DOHH2 (cell line): ENCODE data around the gene SYVN1.

Experiments
- H3F3A ChIP-seq: fragments of 200-600 bp; sonication (generic), shearing (Covaris generic); 2 replicates; pipeline ENCODE4 v1.6.0; 2016; ENCODE audit warnings: antibody characterized with exemption, mild to moderate bottlenecking; ENCODE audit not compliant: control insufficient read depth, insufficient read depth
- H3K27ac ChIP-seq: fragments of 200-600 bp; sonication (generic); 2 replicates; pipeline ENCODE4 v1.5.1; 2014; ENCODE audit warnings: low read depth, mild to moderate bottlenecking, low read length, moderate library complexity
- H3K27me3 ChIP-seq: fragments of 200-600 bp; sonication (generic); 2 replicates; pipeline ENCODE4 v1.6.1; 2014; ENCODE audit warnings: mild to moderate bottlenecking, low read length, mixed read lengths; ENCODE audit not compliant: control insufficient read depth
- H3K36me3 ChIP-seq: fragments of 200-600 bp; sonication (generic); 2 replicates; pipeline ENCODE4 v1.6.1; 2014; ENCODE audit warnings: mild to moderate bottlenecking, low read length, moderate library complexity, mixed read lengths; ENCODE audit not compliant: control insufficient read depth
- H3K4me1 ChIP-seq: fragments of 200-600 bp; sonication (generic); 2 replicates; pipeline ENCODE4 v1.6.1; 2014; ENCODE audit warnings: mild to moderate bottlenecking, low read length, mixed read lengths; ENCODE audit not compliant: control insufficient read depth
- H3K4me2 ChIP-seq: fragments of 200-600 bp; sonication (generic); 2 replicates; pipeline ENCODE4 v1.6.0; 2014; ENCODE audit warnings: mild to moderate bottlenecking, low read length, moderate library complexity
- H3K4me3 ChIP-seq: fragments of 200-600 bp; sonication (generic); 2 replicates; pipeline ENCODE4 v1.5.1; 2014; ENCODE audit warnings: mild to moderate bottlenecking, low read length, mixed read lengths
- H3K79me2 ChIP-seq: fragments of 200-600 bp; sonication (generic); 2 replicates; pipeline ENCODE4 v1.6.1; 2014; ENCODE audit warnings: mild to moderate bottlenecking, low read length, mixed read lengths; ENCODE audit not compliant: control insufficient read depth
- H3K9me2 ChIP-seq: fragments of 200-600 bp; sonication (generic); replicated peaks from 2 replicates; pipeline ENCODE4 v1.6.1; 2014; ENCODE audit warnings: mild to moderate bottlenecking, low read length, mixed read lengths; ENCODE audit not compliant: control insufficient read depth
- H3K9me3 ChIP-seq: fragments of 200-600 bp; sonication (generic); 2 replicates; pipeline ENCODE4 v1.6.1; 2014; ENCODE audit warnings: antibody characterized with exemption, low read length, mixed read lengths; ENCODE audit not compliant: control insufficient read depth, insufficient read depth
- H4K20me1 ChIP-seq: fragments of 200-600 bp; sonication (generic); 2 replicates; pipeline ENCODE4 v1.6.0; 2014; ENCODE audit warnings: low read depth, mild to moderate bottlenecking, antibody characterized with exemption, low read length, moderate library complexity; ENCODE audit not compliant: control insufficient read depth, insufficient read depth
- CTCF ChIP-seq: fragments of 200-600 bp; sonication (generic); IDR thresholded peaks from one replicate; pipeline ENCODE4 v1.5.1; 2014; ENCODE audit warnings: antibody characterized with exemption, mild to moderate bottlenecking, low read depth, low read length; ENCODE audit not compliant: poor library complexity, severe bottlenecking
- EZH2phosphoT487 ChIP-seq: fragments of 200-600 bp; sonication (generic); IDR thresholded peaks from 2 replicates; pipeline ENCODE4 v1.6.1; 2017; ENCODE audit warnings: borderline replicate concordance, mild to moderate bottlenecking, antibody characterized with exemption, low read length, moderate library complexity, mixed read lengths

SYVN1 gene

GRCh38 chr11:65131417-65131776, 2.9 kb downstream of the SYVN1 start:
- H3K9me3 ChIP-seq: no peaks in the 10 kb centered on the region
- no peaks in the 10 kb centered on the region for H3K9me2 ChIP-seq
- peaks cover 52% of the 10 kb centered on the region for H3K4me1 ChIP-seq
- peak overlapping the region; percentile 99 for H3K4me3 ChIP-seq
- peak overlapping the region; percentile 99 for H3K4me2 ChIP-seq
- H3F3A ChIP-seq: peaks cover 66% of the 10 kb centered on the region
- no peaks in the 10 kb centered on the region for H3K27me3 ChIP-seq
- H3K79me2 ChIP-seq: peaks cover 58% of the 10 kb centered on the region
- peaks cover 23% of the 10 kb centered on the region; the same call in 1 of the 2 replicates for H4K20me1 ChIP-seq
- peak overlapping the region; percentile 100 for H3K27ac ChIP-seq
- no peak for TF ChIP-seq EZH2phosphoT487
- no peak for TF ChIP-seq CTCF
- peaks cover 77% of the 10 kb centered on the region for H3K36me3 ChIP-seq

GRCh38 chr11:65130631-65131416, 3.5 kb downstream of the SYVN1 start:
- Histone ChIP-seq H3K27ac (peak overlapping the region; percentile 100), H4K20me1 (peaks cover 23% of the 10 kb centered on the region; the same call in 1 of the 2 replicates), H3K27me3 (no peaks in the 10 kb centered on the region), H3K79me2 (peaks cover 54% of the 10 kb centered on the region), H3K9me2 (no peaks in the 10 kb centered on the region), H3K9me3 (no peaks in the 10 kb centered on the region), H3K4me1 (peaks cover 46% of the 10 kb centered on the region), H3K36me3 (peaks cover 83% of the 10 kb centered on the region), H3K4me2 (peak overlapping the region; percentile 99), H3F3A (peaks cover 68% of the 10 kb centered on the region), H3K4me3 (peak overlapping the region; percentile 99)
- TF ChIP-seq CTCF (no peak), EZH2phosphoT487 (no peak)

GRCh38 chr11:65129649-65130441, 4.5 kb downstream of the SYVN1 start:
- TF ChIP-seq CTCF (no peak), EZH2phosphoT487 (no peak)

More at GRCh38 chr11:65129649-65130441, 4.5 kb downstream of the SYVN1 start:
- Histone ChIP-seq H3K4me1 (peaks cover 41% of the 10 kb centered on the region), H4K20me1 (peaks cover 23% of the 10 kb centered on the region; the same call in 1 of the 2 replicates), H3K79me2 (peaks cover 53% of the 10 kb centered on the region), H3K27ac (peak overlapping the region; percentile 100), H3F3A (peaks cover 73% of the 10 kb centered on the region), H3K4me3 (peak overlapping the region; percentile 10; the same call in 1 of the 2 replicates), H3K9me3 (no peaks in the 10 kb centered on the region), H3K27me3 (no peaks in the 10 kb centered on the region), H3K36me3 (peaks cover 92% of the 10 kb centered on the region), H3K4me2 (peak overlapping the region; percentile 99), H3K9me2 (no peaks in the 10 kb centered on the region)
